Measurements from ENCODE around the gene PPM1L. TPM values are rescaled to one million over a fixed set of nuclear protein-coding genes. Genes with fewer than 3 reads are reported as not detected.

Gene PPM1L
- total and polyA plus RNA-seq, 10 of the 15 experiments (the other 5 are each of a cell fraction or from before 2014, with no cell fraction given) = under 0.01 to 0.33 (median 0.06) TPM; not detected in 1

- Histone ChIP-seq H3K9ac (ENCODE audit: control insufficient read depth, insufficient read depth, low read length) (no peak overlapping the region), H3K27ac (ENCODE audit: control insufficient read depth, insufficient read depth) (no peak overlapping the region), H2AFZ (ENCODE audit: control insufficient read depth, low read depth, low read length) (no peak overlapping the region), H3K9me3 (replicated peaks; ENCODE audit: control insufficient read depth, insufficient read depth, low read length) (no peaks in the 10 kb centered on the region; the same call in 2 of the 3 replicates), H4K20me1 (ENCODE audit: control insufficient read depth, insufficient read depth) (no peaks in the 10 kb centered on the region), H3K4me1 (ENCODE audit: control insufficient read depth, insufficient read depth, low read length) (no peaks in the 10 kb centered on the region), H3K4me2 (ENCODE audit: control insufficient read depth, insufficient read depth) (no peak overlapping the region), H3K36me3 (ENCODE audit: control insufficient read depth in 2 of 2, insufficient read depth in 2 of 2, low read length in 1 of 2) (no peaks in the 10 kb centered on the region), H3K79me2 (ENCODE audit: control insufficient read depth, insufficient read depth, low read length) (no peaks in the 10 kb centered on the region), H3K27me3 (replicated peaks in 1 of 2; ENCODE audit: control insufficient read depth in 2 of 2, insufficient read depth in 2 of 2, low read length in 1 of 2) (no peaks in the 10 kb centered on the region), H3K4me3 (no peak overlapping the region)
- in situ Hi-C loops (cut with MboI) (no loop called here), intact Hi-C loops (cut with micrococcal nuclease; ENCODE audit: unreplicated experiment) (no loop called here)
- FAIRE-seq (no peak), ATAC-seq (no peak), DNase-seq (ENCODE audit: low read depth, low spot score) (no peak)
- RAD21 ChIA-PET (ENCODE audit: unreplicated experiment) = no interaction called here
- SMC1A ChIA-PET (ENCODE audit: uncharacterized antibody, unreplicated experiment) = no interaction called here
- no TSS peak for BruUV-seq (replicated peaks)
- POLR2A ChIA-PET = interaction anchor here (0.8 kb wide), 1 partner anchor 21 kb away, joined by 3 read pairs; no protein-coding TSS in a partner anchor
- CTCF ChIA-PET = no interaction called here
- TF ChIP-seq TCF12 (IDR thresholded peaks at IDR 0.05; ENCODE audit: low read depth, low read length) (no peak), POU2F2 (IDR thresholded peaks at IDR 0.05; ENCODE audit: borderline replicate concordance, low read depth, low read length) (no peak), SUZ12 (IDR thresholded peaks at IDR 0.05; ENCODE audit: unreplicated experiment) (no peak), STAT1 (conservative IDR thresholded peaks at IDR 0.05) (no peak)
Observed at GRCh38 chr3:160906646-160907045, 150.6 kb downstream of the PPM1L start.

- Histone ChIP-seq H3K4me1 (ENCODE audit: control insufficient read depth, insufficient read depth, low read length) (no peaks in the 10 kb centered on the region), H3K36me3 (ENCODE audit: control insufficient read depth in 2 of 2, insufficient read depth in 2 of 2, low read length in 1 of 2) (no peaks in the 10 kb centered on the region), H3K79me2 (ENCODE audit: control insufficient read depth, insufficient read depth, low read length) (no peaks in the 10 kb centered on the region), H3K27me3 (replicated peaks in 1 of 2; ENCODE audit: control insufficient read depth in 2 of 2, insufficient read depth in 2 of 2, low read length in 1 of 2) (no peaks in the 10 kb centered on the region), H3K4me3 (no peak overlapping the region), H3K4me2 (ENCODE audit: control insufficient read depth, insufficient read depth) (no peak overlapping the region), H4K20me1 (ENCODE audit: control insufficient read depth, insufficient read depth) (no peaks in the 10 kb centered on the region), H3K27ac (ENCODE audit: control insufficient read depth, insufficient read depth) (no peak overlapping the region), H2AFZ (ENCODE audit: control insufficient read depth, low read depth, low read length) (no peak overlapping the region), H3K9ac (ENCODE audit: control insufficient read depth, insufficient read depth, low read length) (no peak overlapping the region), H3K9me3 (replicated peaks; ENCODE audit: control insufficient read depth, insufficient read depth, low read length) (no peaks in the 10 kb centered on the region; the same call in 2 of the 3 replicates)
- BruUV-seq (replicated peaks) = no TSS peak
- ChIA-PET RAD21 (ENCODE audit: unreplicated experiment) (interaction anchor here (0.6 kb wide), 1 partner anchor 194 kb away, joined by 3 read pairs; no protein-coding TSS in a partner anchor), CTCF (no interaction called here), SMC1A (ENCODE audit: uncharacterized antibody, unreplicated experiment) (no interaction called here), POLR2A (no interaction called here)
- 33% methylated on average over 1 of the region's 3 CpGs for WGBS (ENCODE audit: insufficient coverage, insufficient replicate concordance, low lambda C conversion rate, missing lambda C conversion rate)
- no peak for FAIRE-seq
- TF ChIP-seq IKZF1 (conservative IDR thresholded peaks at IDR 0.05) (no peak), TCF7 (IDR thresholded peaks at IDR 0.05; ENCODE audit: borderline replicate concordance) (no peak), CREM (IDR thresholded peaks at IDR 0.05; ENCODE audit: low read depth) (no peak), ATF7 (IDR thresholded peaks at IDR 0.05; ENCODE audit: low read depth) (no peak), FOXM1 (IDR thresholded peaks at IDR 0.05; ENCODE audit: low read depth, low read length) (no peak), WRNIP1 (IDR thresholded peaks at IDR 0.05; ENCODE audit: borderline replicate concordance, low read depth, low read length) (no peak), BMI1 (IDR thresholded peaks at IDR 0.05; ENCODE audit: borderline replicate concordance) (no peak), IRF4 (IDR thresholded peaks at IDR 0.05; ENCODE audit: low read depth, low read length) (no peak), BHLHE40 (IDR thresholded peaks at IDR 0.05; ENCODE audit: borderline replicate concordance in 1 of 2, low read depth in 2 of 2, low read length in 1 of 2) (no peak), SMAD1 (IDR thresholded peaks at IDR 0.05; ENCODE audit: low read depth, partially characterized antibody) (no peak)
- in situ Hi-C loops (cut with MboI) = no loop called here
- ATAC-seq = no peak
- no peak for DNase-seq (ENCODE audit: low read depth, low spot score)
- intact Hi-C loops (cut with micrococcal nuclease; ENCODE audit: unreplicated experiment) = no loop called here
Observed at GRCh38 chr3:160909917-160910316, 153.9 kb downstream of the PPM1L start.

Measured in GM12878 (cell line).